Vagina (tissue), 2 donors: Measurements from ENCODE around the gene RCOR1. TPM values are rescaled to one million over a fixed set of nuclear protein-coding genes. Genes with fewer than 3 reads are reported as not detected.

Experiments
- DNase-seq, 2 donors: peaks; one replicate each; pipeline ENCODE4 v3.0.0-alpha.2; 2017; ENCODE audit errors: extremely low spot score in 2 of 2
- H3K27ac ChIP-seq: fragments of 200-600 bp; sonication (generic); one replicate; pipeline ENCODE4 v1.5.1; 2019
- H3K27me3 ChIP-seq: fragments of 200-600 bp; sonication (generic); one replicate; pipeline ENCODE4 v1.5.1; 2019
- H3K36me3 ChIP-seq, 2 donors: fragments of 200-600 bp; sonication (generic); one replicate each; pipeline ENCODE4 v1.5.1; 2017 to 2019
- H3K4me1 ChIP-seq: fragments of 200-600 bp; sonication (generic); one replicate; pipeline ENCODE4 v1.5.1; 2019
- H3K4me3 ChIP-seq, 2 donors: fragments of 200-600 bp; sonication (generic); 1 replicate in 1 of 2; 2 replicates in 1 of 2; pipeline ENCODE4 v1.5.1; 2016 to 2019
- H3K9me3 ChIP-seq: fragments of 200-600 bp; sonication (generic); one replicate; pipeline ENCODE4 v1.5.1; 2019
- CTCF ChIP-seq, 3 experiments: fragments of 450-650 bp in 2 of 3; fragments of 200-600 bp in 1 of 3; sonication (generic) in 1 of 3; IDR thresholded peaks; one replicate each; pipeline ENCODE4 v1.5.1; 2017 to 2019; ENCODE audit warnings: antibody characterized with exemption in 3 of 3, mild to moderate bottlenecking in 2 of 3, moderate library complexity in 2 of 3
- POLR2A ChIP-seq, 2 donors: fragments of 450-650 bp; IDR thresholded peaks; one replicate each; pipeline ENCODE4 v1.6.1; 2017; ENCODE audit warnings: antibody characterized with exemption in 2 of 2, mild to moderate bottlenecking in 2 of 2, moderate library complexity in 2 of 2
- POLR2AphosphoS5 ChIP-seq, 2 donors: sonication (generic); formaldehyde crosslinking; IDR thresholded peaks; one replicate each; pipeline ENCODE4 v1.9.0; 2017; ENCODE audit warnings: antibody characterized with exemption in 2 of 2, mild to moderate bottlenecking in 2 of 2, low read depth in 1 of 2; ENCODE audit not compliant: insufficient read depth in 1 of 2
- intact Hi-C: fragments of 100-400 bp; cut with DNase I; formaldehyde crosslinking; loops from one replicate; pipeline ENCODE4 v1.15.1; 2023
- total RNA-seq: library from RNA; depleted of rRNA; stranded (reverse); fragments of >200 nt; gene quantifications from one replicate; pipeline ENCODE4 v1.2.3, GENCODE V29; 2016

The RCOR1 gene
- total RNA-seq, 1 donor from 2014 or later: 24.3 TPM

- no peaks in the 10 kb centered on the region for H3K9me3 ChIP-seq
- no peak for DNase-seq
- no peak for TF ChIP-seq CTCF (IDR thresholded peaks at IDR 0.05)
- no peak for TF ChIP-seq POLR2AphosphoS5 (IDR thresholded peaks at IDR 0.05; ENCODE audit: insufficient read depth in 1 of 2, low read depth in 1 of 2)
- no peak for TF ChIP-seq POLR2A (IDR thresholded peaks at IDR 0.05)
- H3K4me1 ChIP-seq: peaks cover 21% of the 10 kb centered on the region
- intact Hi-C loops: no loop called here
- no peak overlapping the region for H3K27ac ChIP-seq
- H3K36me3 ChIP-seq: no peaks in the 10 kb centered on the region
- no peak overlapping the region for H3K4me3 ChIP-seq
- no peaks in the 10 kb centered on the region for H3K27me3 ChIP-seq
Measured at GRCh38 chr14:102644523-102644922, 52.1 kb downstream of the RCOR1 start.

- Histone ChIP-seq H3K27me3 (no peaks in the 10 kb centered on the region), H3K4me3 (no peak overlapping the region), H3K27ac (no peak overlapping the region), H3K4me1 (peaks cover 22% of the 10 kb centered on the region), H3K9me3 (no peaks in the 10 kb centered on the region), H3K36me3 (no peaks in the 10 kb centered on the region)
- intact Hi-C loops: no loop called here
- DNase-seq: no peak
- TF ChIP-seq POLR2A (IDR thresholded peaks at IDR 0.05): no peak
- no peak for TF ChIP-seq POLR2AphosphoS5 (IDR thresholded peaks at IDR 0.05; ENCODE audit: insufficient read depth in 1 of 2, low read depth in 1 of 2)
Measured at GRCh38 chr14:102645746-102646440, 53.4 kb downstream of the RCOR1 start.

DNA sequence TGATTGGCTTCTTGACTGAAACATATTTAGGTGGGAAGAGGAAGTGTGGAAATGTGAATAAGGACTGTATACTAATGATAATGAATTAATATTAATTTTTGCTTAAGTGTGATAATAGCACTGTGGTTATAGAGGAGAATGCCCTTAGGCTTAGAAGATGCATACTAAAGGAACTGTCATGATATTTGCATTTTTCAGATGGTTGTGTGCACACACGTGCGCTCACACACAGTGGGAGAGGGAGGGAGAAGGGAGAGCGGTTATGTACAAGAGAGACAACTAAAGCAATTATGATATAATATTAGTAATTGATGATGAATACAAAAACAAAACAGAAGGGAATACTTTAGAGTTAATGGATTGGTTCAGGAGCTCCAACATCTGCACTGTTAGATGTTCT is 54.2 kb downstream of the RCOR1 start:
- peaks cover 24% of the 10 kb centered on the region for H3K4me1 ChIP-seq
- no peak overlapping the region for H3K4me3 ChIP-seq
- no peak overlapping the region for H3K27ac ChIP-seq
- intact Hi-C loops: no loop called here
- no peaks in the 10 kb centered on the region for H3K9me3 ChIP-seq
- H3K27me3 ChIP-seq: no peaks in the 10 kb centered on the region
- no peak for DNase-seq
- no peaks in the 10 kb centered on the region for H3K36me3 ChIP-seq
- no peak for TF ChIP-seq CTCF (IDR thresholded peaks at IDR 0.05)
- no peak for TF ChIP-seq POLR2A (IDR thresholded peaks at IDR 0.05)
- TF ChIP-seq POLR2AphosphoS5 (IDR thresholded peaks at IDR 0.05; ENCODE audit: insufficient read depth in 1 of 2, low read depth in 1 of 2): no peak

DNA sequence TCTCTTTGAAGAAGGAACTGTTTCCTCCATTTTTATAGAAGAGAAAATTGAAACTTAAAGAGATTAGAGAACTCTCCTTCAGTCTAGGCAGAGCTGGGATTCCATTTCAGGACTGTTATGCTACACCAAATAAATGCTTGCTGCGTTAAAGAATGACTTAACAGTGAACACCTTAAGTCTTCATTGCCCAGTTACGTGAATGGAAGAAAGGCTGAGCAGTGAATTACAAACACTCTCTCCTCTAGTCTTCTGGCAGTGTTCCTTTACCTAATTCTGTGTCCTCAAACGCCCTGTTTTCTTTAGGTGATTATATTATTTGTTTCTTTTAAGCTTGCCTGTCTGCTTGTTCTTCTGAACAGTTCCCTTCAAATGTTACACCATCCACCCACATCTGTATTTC is 59.7 kb downstream of the RCOR1 start:
- intact Hi-C loops: no loop called here
- Histone ChIP-seq H3K4me1 (peaks cover 31% of the 10 kb centered on the region), H3K27me3 (no peaks in the 10 kb centered on the region)

DNA sequence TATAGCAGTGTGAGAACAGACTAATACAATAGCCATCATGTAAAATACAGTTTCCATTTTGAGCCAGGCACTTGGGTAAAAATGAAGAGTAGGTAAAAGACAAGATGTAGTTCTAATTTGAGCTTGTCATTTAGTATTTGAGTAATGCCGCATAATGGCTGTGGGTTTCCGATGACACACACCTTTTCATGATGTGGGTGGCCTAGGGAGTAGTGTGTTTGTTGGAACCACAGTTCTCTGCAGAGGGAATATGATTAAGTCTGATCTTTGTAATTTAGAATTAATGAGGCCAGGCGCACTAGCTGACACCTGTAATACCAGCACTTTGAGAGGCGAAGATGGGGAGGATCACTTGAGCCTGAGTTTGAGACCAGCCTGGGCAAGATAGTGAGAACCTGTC is 61.8 kb downstream of the RCOR1 start:
- Histone ChIP-seq H3K36me3 (no peaks in the 10 kb centered on the region), H3K4me1 (peaks cover 31% of the 10 kb centered on the region), H3K9me3 (no peaks in the 10 kb centered on the region), H3K27me3 (no peaks in the 10 kb centered on the region), H3K4me3 (no peak overlapping the region), H3K27ac (no peak overlapping the region)
- TF ChIP-seq CTCF (IDR thresholded peaks at IDR 0.05) (no peak), POLR2A (IDR thresholded peaks at IDR 0.05) (no peak), POLR2AphosphoS5 (IDR thresholded peaks at IDR 0.05; ENCODE audit: insufficient read depth in 1 of 2, low read depth in 1 of 2) (no peak)
- intact Hi-C loops: no loop called here
- no peak for DNase-seq

More for the DNA sequence above, 59.7 kb downstream of the RCOR1 start:
- Histone ChIP-seq H3K4me3 (no peak overlapping the region), H3K36me3 (no peaks in the 10 kb centered on the region), H3K9me3 (no peaks in the 10 kb centered on the region), H3K27ac (no peak overlapping the region)
- DNase-seq: no peak
- TF ChIP-seq POLR2AphosphoS5 (IDR thresholded peaks at IDR 0.05; ENCODE audit: insufficient read depth in 1 of 2, low read depth in 1 of 2) (no peak), CTCF (IDR thresholded peaks at IDR 0.05) (no peak), POLR2A (IDR thresholded peaks at IDR 0.05) (no peak)
